Mesendoderm (in vitro differentiated cells): ENCODE data around the gene MRPS22.

Source experiments
- DNase-seq: peaks from one replicate; pipeline ENCODE4 v3.0.0; 2013
- H2AK5ac ChIP-seq: 2 replicates; pipeline ENCODE4 v1.6.1; 2013; ENCODE audit warnings: low read length, inconsistent platforms
- H2BK120ac ChIP-seq: 2 replicates; pipeline ENCODE4 v1.6.1; 2013; ENCODE audit warnings: low read depth, mild to moderate bottlenecking, low read length, moderate library complexity, mixed read lengths
- H2BK15ac ChIP-seq: replicated peaks from 2 replicates; pipeline ENCODE4 v1.6.1; 2013; ENCODE audit warnings: low read depth, mild to moderate bottlenecking, moderate library complexity
- H2BK5ac ChIP-seq: 2 replicates; pipeline ENCODE4 v1.6.1; 2013; ENCODE audit warnings: low read length, inconsistent platforms
- H3K18ac ChIP-seq: 2 replicates; pipeline ENCODE4 v1.6.1; 2013; ENCODE audit warnings: mild to moderate bottlenecking, low read length, mixed read lengths
- H3K23ac ChIP-seq: one replicate; pipeline ENCODE4 v1.6.1; 2013; ENCODE audit warnings: low read length
- H3K27ac ChIP-seq: 2 replicates; pipeline ENCODE4 v1.5.1; 2013; ENCODE audit warnings: low read depth, mild to moderate bottlenecking, inconsistent platforms, low read length, moderate library complexity
- H3K27me3 ChIP-seq: 2 replicates; pipeline ENCODE4 v1.6.1; 2013; ENCODE audit warnings: low read length, control low read depth, mild to moderate bottlenecking, inconsistent platforms; ENCODE audit not compliant: insufficient read depth, poor library complexity
- H3K36me3 ChIP-seq: 2 replicates; pipeline ENCODE4 v1.6.1; 2013; ENCODE audit warnings: low read length, inconsistent platforms; ENCODE audit not compliant: control insufficient read depth, insufficient read depth
- H3K4ac ChIP-seq: one replicate; pipeline ENCODE4 v1.6.1; 2013; ENCODE audit warnings: low read depth, mild to moderate bottlenecking, low read length, moderate library complexity
- H3K4me1 ChIP-seq: 2 replicates; pipeline ENCODE4 v1.6.1; 2013; ENCODE audit warnings: low read depth, low read length, inconsistent platforms; ENCODE audit not compliant: control insufficient read depth
- H3K4me2 ChIP-seq: 2 replicates; pipeline ENCODE4 v1.6.1; 2013; ENCODE audit warnings: low read length
- H3K4me3 ChIP-seq: 2 replicates; pipeline ENCODE4 v1.5.1; 2013; ENCODE audit warnings: mild to moderate bottlenecking, low read length
- H3K56ac ChIP-seq: one replicate; pipeline ENCODE4 v1.6.1; 2013; ENCODE audit warnings: low read length
- H3K79me1 ChIP-seq: 2 replicates; pipeline ENCODE4 v1.6.1; 2013; ENCODE audit warnings: low read length, inconsistent platforms
- H3K79me2 ChIP-seq: 2 replicates; pipeline ENCODE4 v1.6.1; 2013; ENCODE audit warnings: mild to moderate bottlenecking, low read length; ENCODE audit not compliant: control insufficient read depth, insufficient read depth
- H3K9ac ChIP-seq: 2 replicates; pipeline ENCODE4 v1.6.1; 2013; ENCODE audit warnings: low read length, inconsistent platforms
- H4K5ac ChIP-seq: one replicate; pipeline ENCODE4 v1.6.1; 2013; ENCODE audit warnings: low read length
- H4K8ac ChIP-seq: one replicate; pipeline ENCODE4 v1.6.1; 2013; ENCODE audit warnings: low read depth, mild to moderate bottlenecking, control low read depth, low read length, moderate library complexity
- WGBS: extraction: QIAGEN DNeasy Blood & Tissue Kit; methylation state at CpG from one replicate; pipeline ENCODE4 v1.1.7; 2013; ENCODE audit warnings: low lambda C conversion rate, missing lambda C conversion rate; ENCODE audit not compliant: insufficient coverage; ENCODE audit errors: extremely low coverage; 5-methylcytosine and 5-hydroxymethylcytosine counted together

Gene MRPS22

GRCh38 chr3:139309061-139309591, 34.7 kb upstream of the MRPS22 start:
- Histone ChIP-seq H4K5ac (no peak overlapping the region), H3K36me3 (no peaks in the 10 kb centered on the region), H3K18ac (no peak overlapping the region), H3K23ac (no peak overlapping the region), H3K4me1 (peaks cover 1% of the 10 kb centered on the region), H3K4me2 (no peak overlapping the region), H2BK120ac (no peak overlapping the region), H4K8ac (no peak overlapping the region), H2AK5ac (no peak overlapping the region), H3K56ac (no peak overlapping the region), H3K9ac (no peak overlapping the region), H3K4ac (no peak overlapping the region), H3K4me3 (no peak overlapping the region), H3K27ac (no peak overlapping the region), H3K27me3 (no peaks in the 10 kb centered on the region), H3K79me1 (no peaks in the 10 kb centered on the region), H2BK15ac (no peak overlapping the region), H2BK5ac (no peak overlapping the region), H3K79me2 (no peaks in the 10 kb centered on the region)
- no peak for DNase-seq
- WGBS, result no CpG with 5 or more reads among the region's 2 CpGs

- Histone ChIP-seq H3K4me1 (peaks cover 1% of the 10 kb centered on the region), H2BK5ac (no peak overlapping the region), H3K27ac (no peak overlapping the region), H3K56ac (no peak overlapping the region), H2BK120ac (no peak overlapping the region), H4K5ac (no peak overlapping the region), H2BK15ac (no peak overlapping the region), H3K9ac (no peak overlapping the region), H4K8ac (no peak overlapping the region), H3K27me3 (no peaks in the 10 kb centered on the region), H3K4ac (no peak overlapping the region), H3K18ac (no peak overlapping the region), H3K4me3 (no peak overlapping the region), H3K79me2 (no peaks in the 10 kb centered on the region), H3K23ac (no peak overlapping the region), H3K36me3 (no peaks in the 10 kb centered on the region), H3K79me1 (no peaks in the 10 kb centered on the region), H2AK5ac (no peak overlapping the region), H3K4me2 (no peak overlapping the region)
- DNase-seq, result no peak
- WGBS, result no CpG with 5 or more reads among the region's 4 CpGs
Measured at GRCh38 chr3:139309880-139310279, 33.9 kb upstream of the MRPS22 start.

GRCh38 chr3:139310474-139310933, 33.3 kb upstream of the MRPS22 start:
- Histone ChIP-seq H3K9ac (no peak overlapping the region), H3K4me3 (no peak overlapping the region), H3K18ac (no peak overlapping the region), H3K4me1 (peaks cover 1% of the 10 kb centered on the region), H3K79me2 (no peaks in the 10 kb centered on the region), H3K56ac (no peak overlapping the region), H2BK120ac (no peak overlapping the region), H4K8ac (no peak overlapping the region), H3K27ac (no peak overlapping the region), H3K79me1 (no peaks in the 10 kb centered on the region), H2BK5ac (no peak overlapping the region), H3K23ac (no peak overlapping the region), H4K5ac (no peak overlapping the region), H3K4ac (no peak overlapping the region), H3K36me3 (no peaks in the 10 kb centered on the region), H3K27me3 (no peaks in the 10 kb centered on the region), H2AK5ac (no peak overlapping the region), H2BK15ac (no peak overlapping the region), H3K4me2 (no peak overlapping the region)
- DNase-seq, result no peak
- WGBS, result no CpG with 5 or more reads among the region's 8 CpGs

GRCh38 chr3:139311557-139311956, 32.3 kb upstream of the MRPS22 start:
- H2BK120ac ChIP-seq, result no peak overlapping the region
- no peaks in the 10 kb centered on the region for H3K36me3 ChIP-seq
- no peak overlapping the region for H4K5ac ChIP-seq
- peaks cover 1% of the 10 kb centered on the region for H3K4me1 ChIP-seq
- no peak overlapping the region for H3K27ac ChIP-seq
- H3K27me3 ChIP-seq, result no peaks in the 10 kb centered on the region
- no peak overlapping the region for H2BK5ac ChIP-seq
- H3K56ac ChIP-seq, result no peak overlapping the region
- no peak overlapping the region for H3K4ac ChIP-seq
- no peak overlapping the region for H4K8ac ChIP-seq
- H2BK15ac ChIP-seq, result no peak overlapping the region
- H3K9ac ChIP-seq, result no peak overlapping the region
- no peak overlapping the region for H2AK5ac ChIP-seq
- H3K79me1 ChIP-seq, result no peaks in the 10 kb centered on the region
- no peak for DNase-seq
- no peak overlapping the region for H3K4me3 ChIP-seq
- no peak overlapping the region for H3K23ac ChIP-seq
- no peak overlapping the region for H3K4me2 ChIP-seq
- WGBS, result no CpG with 5 or more reads among the region's 1 CpG
- no peaks in the 10 kb centered on the region for H3K79me2 ChIP-seq
- no peak overlapping the region for H3K18ac ChIP-seq

GRCh38 chr3:139312416-139312815, 31.4 kb upstream of the MRPS22 start:
- H2BK120ac ChIP-seq, result no peak overlapping the region
- H3K9ac ChIP-seq, result no peak overlapping the region
- no peak overlapping the region for H3K4me2 ChIP-seq
- peaks cover 1% of the 10 kb centered on the region for H3K4me1 ChIP-seq
- H3K4me3 ChIP-seq, result no peak overlapping the region
- WGBS, result no CpG with 5 or more reads among the region's 1 CpG
- H4K8ac ChIP-seq, result no peak overlapping the region
- H2BK5ac ChIP-seq, result no peak overlapping the region
- no peak overlapping the region for H3K27ac ChIP-seq
- H4K5ac ChIP-seq, result no peak overlapping the region
- no peak overlapping the region for H2AK5ac ChIP-seq
- H3K18ac ChIP-seq, result no peak overlapping the region
- H3K79me2 ChIP-seq, result no peaks in the 10 kb centered on the region
- no peaks in the 10 kb centered on the region for H3K79me1 ChIP-seq
- no peak for DNase-seq
- H3K4ac ChIP-seq, result no peak overlapping the region
- no peak overlapping the region for H3K23ac ChIP-seq
- H3K27me3 ChIP-seq, result no peaks in the 10 kb centered on the region
- no peak overlapping the region for H3K56ac ChIP-seq
- H3K36me3 ChIP-seq, result no peaks in the 10 kb centered on the region
- H2BK15ac ChIP-seq, result no peak overlapping the region

- Histone ChIP-seq H3K9ac (no peak overlapping the region), H3K4ac (no peak overlapping the region), H4K5ac (no peak overlapping the region), H3K4me3 (no peak overlapping the region), H3K4me2 (no peak overlapping the region), H3K56ac (no peak overlapping the region), H3K27me3 (no peaks in the 10 kb centered on the region), H3K4me1 (peaks cover 1% of the 10 kb centered on the region), H3K18ac (no peak overlapping the region), H3K23ac (no peak overlapping the region), H3K36me3 (no peaks in the 10 kb centered on the region), H3K79me2 (no peaks in the 10 kb centered on the region), H2AK5ac (no peak overlapping the region), H3K27ac (no peak overlapping the region), H2BK120ac (no peak overlapping the region), H2BK5ac (no peak overlapping the region), H3K79me1 (no peaks in the 10 kb centered on the region), H2BK15ac (no peak overlapping the region), H4K8ac (no peak overlapping the region)
- WGBS, result no CpG with 5 or more reads among the region's 2 CpGs
- DNase-seq, result peak; percentile 72
Measured at GRCh38 chr3:139312959-139313358, 30.9 kb upstream of the MRPS22 start.
